LNCaP clone FGC (cell line): Measurements from ENCODE around the gene SERPINI1.

ENCODE experiments used
- DNase-seq: peaks from one replicate; pipeline ENCODE4 v3.0.0-alpha.2; 2011; ENCODE audit warnings: low read depth
- H3K4me3 ChIP-seq: 2 replicates; pipeline ENCODE4 v1.5.1; 2011; ENCODE audit warnings: mild to moderate bottlenecking, low read depth, low read length, control low read depth
- CTCF ChIP-seq: IDR thresholded peaks from 2 replicates; pipeline ENCODE4 v1.5.1; 2012; ENCODE audit warnings: mild to moderate bottlenecking; ENCODE audit not compliant: control insufficient read depth, insufficient read depth; ENCODE audit errors: extremely low read depth

Gene SERPINI1

GRCh38 chr3:167754049-167754448 is 18.5 kb downstream of the SERPINI1 start:
- no peak for TF ChIP-seq CTCF
- no peak for DNase-seq
- H3K4me3 ChIP-seq, result no peak overlapping the region

DNA sequence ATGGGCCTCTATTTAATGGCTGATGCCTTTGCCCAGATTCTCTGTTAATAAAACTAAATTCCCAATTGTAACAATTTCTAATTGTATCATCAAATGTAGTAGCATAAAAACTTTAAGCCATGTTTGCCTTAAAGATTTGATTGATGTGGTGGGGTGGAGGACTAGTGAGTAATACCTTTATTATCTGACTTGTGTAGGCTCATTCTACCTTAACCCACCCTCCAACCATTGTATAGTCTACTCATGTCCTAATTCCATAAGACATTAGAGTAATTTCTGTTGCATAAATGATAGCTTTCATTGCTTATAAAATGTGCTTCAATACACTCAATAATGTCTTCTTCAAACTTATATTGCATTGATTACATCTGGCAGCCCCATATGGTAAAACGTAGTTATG is 25.8 kb downstream of the SERPINI1 start:
- no peak overlapping the region for H3K4me3 ChIP-seq
- no peak for TF ChIP-seq CTCF
- DNase-seq, result no peak

DNA sequence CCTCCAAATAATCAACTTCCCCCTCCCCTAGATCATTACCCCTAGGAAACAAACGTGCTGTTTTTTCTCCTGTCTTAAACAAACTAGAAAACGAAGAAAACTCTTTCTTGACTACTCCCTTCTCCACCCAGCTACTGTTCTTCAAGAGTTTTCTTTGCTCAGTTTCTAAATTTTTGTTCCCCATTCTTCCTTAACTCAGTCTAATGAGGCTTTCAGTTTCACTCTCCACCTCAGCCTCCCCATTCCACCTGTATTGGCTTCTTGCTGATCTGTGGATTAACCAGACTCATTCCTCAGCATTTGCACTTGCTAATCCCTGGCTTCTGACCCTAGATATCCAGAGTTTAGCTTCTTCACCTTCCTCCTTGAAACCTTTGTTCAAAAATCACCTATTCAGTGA is 26.8 kb downstream of the SERPINI1 start:
- no peak for TF ChIP-seq CTCF
- no peak overlapping the region for H3K4me3 ChIP-seq
- no peak for DNase-seq

DNA sequence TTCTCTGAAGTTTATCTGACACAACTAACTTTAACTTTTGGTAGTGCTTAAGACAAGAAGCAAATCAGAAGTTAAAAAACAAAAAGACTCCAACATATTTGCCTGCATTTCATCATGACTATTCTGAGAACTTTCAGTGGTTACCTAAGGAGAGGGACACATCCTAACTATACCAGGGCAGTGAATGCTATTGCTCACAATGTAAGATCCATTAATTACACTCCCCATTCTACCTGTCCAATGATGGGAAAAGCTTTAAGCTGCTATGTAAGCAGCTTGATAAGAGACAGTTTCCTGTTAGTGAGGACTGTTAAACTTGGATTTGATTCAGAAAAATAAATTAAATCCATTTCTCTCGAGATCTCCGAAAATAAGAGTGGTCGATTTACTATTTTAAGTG is 37.5 kb downstream of the SERPINI1 start:
- TF ChIP-seq CTCF, result no peak
- no peak overlapping the region for H3K4me3 ChIP-seq
- DNase-seq, result no peak

- H3K4me3 ChIP-seq, result no peak overlapping the region
- DNase-seq, result no peak
These were observed 38.1 kb downstream of the SERPINI1 start for GRCh38 chr3:167773584-167773983.

DNA sequence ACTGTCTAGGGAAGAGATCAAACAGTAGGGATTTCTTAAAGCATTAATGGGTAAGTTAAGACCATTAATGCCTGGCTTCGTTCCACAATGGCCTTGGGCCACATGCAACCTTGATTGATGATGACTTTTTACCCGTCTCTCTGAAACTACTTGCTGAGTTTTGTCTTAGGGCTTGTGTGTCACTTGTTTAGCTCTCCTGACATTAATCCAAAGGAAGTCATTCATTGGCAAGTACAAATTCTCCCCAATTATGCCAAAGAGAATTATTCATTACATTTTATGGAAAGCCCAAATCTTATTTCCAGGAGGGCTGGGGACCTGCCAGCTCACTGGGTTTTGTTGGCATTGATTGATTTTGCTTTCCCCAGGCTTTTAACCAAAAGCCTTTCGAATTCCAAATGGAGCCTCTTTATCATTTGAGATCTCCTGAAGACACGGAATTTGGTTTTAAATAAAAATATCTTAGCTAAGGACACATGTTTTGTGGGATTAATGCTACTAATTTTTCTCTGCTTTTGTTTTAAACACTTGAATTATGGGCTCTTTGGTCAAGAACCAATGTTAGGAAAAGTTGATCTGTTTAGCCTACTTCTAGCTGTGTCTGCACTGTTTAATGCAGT is 40.7 kb downstream of the SERPINI1 start:
- DNase-seq, result no peak
- no peak overlapping the region for H3K4me3 ChIP-seq
- TF ChIP-seq CTCF, result no peak

More at GRCh38 chr3:167773584-167773983, 38.1 kb downstream of the SERPINI1 start:
- no peak for TF ChIP-seq CTCF

- TF ChIP-seq CTCF, result no peak
- no peak for DNase-seq
- no peak overlapping the region for H3K4me3 ChIP-seq
These were observed 41.8 kb downstream of the SERPINI1 start for GRCh38 chr3:167777356-167777755.
